ENCODE measurements around the gene SEPTIN12.

DNA sequence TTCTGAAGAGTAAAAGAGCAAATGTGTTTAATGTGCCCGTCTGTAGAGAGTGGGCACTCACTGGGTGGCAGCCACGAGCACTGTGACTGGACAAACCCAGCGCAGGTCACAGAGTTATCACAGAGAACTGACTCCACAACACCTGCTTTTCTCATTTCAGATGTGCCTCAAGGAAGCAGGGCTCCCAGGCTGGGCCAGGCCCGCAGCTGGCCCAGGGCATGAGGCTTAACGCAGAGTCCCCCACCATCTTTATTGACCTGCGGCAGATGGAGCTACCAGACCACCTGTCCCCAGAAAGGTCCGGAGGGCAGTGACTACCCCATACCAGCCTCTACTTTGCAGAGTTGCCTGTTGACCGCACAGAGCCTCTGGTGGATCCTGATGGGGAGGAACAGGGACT is 41.9 kb downstream of the SEPTIN12 start:
- TF ChIP-seq, protein P1, sequence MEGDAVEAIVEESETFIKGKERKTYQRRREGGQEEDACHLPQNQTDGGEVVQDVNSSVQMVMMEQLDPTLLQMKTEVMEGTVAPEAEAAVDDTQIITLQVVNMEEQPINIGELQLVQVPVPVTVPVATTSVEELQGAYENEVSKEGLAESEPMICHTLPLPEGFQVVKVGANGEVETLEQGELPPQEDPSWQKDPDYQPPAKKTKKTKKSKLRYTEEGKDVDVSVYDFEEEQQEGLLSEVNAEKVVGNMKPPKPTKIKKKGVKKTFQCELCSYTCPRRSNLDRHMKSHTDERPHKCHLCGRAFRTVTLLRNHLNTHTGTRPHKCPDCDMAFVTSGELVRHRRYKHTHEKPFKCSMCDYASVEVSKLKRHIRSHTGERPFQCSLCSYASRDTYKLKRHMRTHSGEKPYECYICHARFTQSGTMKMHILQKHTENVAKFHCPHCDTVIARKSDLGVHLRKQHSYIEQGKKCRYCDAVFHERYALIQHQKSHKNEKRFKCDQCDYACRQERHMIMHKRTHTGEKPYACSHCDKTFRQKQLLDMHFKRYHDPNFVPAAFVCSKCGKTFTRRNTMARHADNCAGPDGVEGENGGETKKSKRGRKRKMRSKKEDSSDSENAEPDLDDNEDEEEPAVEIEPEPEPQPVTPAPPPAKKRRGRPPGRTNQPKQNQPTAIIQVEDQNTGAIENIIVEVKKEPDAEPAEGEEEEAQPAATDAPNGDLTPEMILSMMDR (conservative IDR thresholded peaks at IDR 0.05; ENCODE audit: low read depth, low read length): no peak
- TF ChIP-seq RAD21 (IDR thresholded peaks at IDR 0.05; ENCODE audit: low read length): no peak
- no peak for TF ChIP-seq NFE2L2 (IDR thresholded peaks at IDR 0.05; ENCODE audit: low read depth, low read length)
- TF ChIP-seq CHD1 (IDR thresholded peaks at IDR 0.05; ENCODE audit: low read depth, low read length): no peak
- TF ChIP-seq, protein P2, sequence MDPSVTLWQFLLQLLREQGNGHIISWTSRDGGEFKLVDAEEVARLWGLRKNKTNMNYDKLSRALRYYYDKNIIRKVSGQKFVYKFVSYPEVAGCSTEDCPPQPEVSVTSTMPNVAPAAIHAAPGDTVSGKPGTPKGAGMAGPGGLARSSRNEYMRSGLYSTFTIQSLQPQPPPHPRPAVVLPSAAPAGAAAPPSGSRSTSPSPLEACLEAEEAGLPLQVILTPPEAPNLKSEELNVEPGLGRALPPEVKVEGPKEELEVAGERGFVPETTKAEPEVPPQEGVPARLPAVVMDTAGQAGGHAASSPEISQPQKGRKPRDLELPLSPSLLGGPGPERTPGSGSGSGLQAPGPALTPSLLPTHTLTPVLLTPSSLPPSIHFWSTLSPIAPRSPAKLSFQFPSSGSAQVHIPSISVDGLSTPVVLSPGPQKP (IDR thresholded peaks at IDR 0.05; ENCODE audit: borderline replicate concordance, low read depth, low read length): no peak
- TF ChIP-seq MAFK (IDR thresholded peaks at IDR 0.05; ENCODE audit: low read depth, low read length): no peak

Measured in IMR-90 (cell line).